ENCODE measurements around the gene CSF2RB.

DNA sequence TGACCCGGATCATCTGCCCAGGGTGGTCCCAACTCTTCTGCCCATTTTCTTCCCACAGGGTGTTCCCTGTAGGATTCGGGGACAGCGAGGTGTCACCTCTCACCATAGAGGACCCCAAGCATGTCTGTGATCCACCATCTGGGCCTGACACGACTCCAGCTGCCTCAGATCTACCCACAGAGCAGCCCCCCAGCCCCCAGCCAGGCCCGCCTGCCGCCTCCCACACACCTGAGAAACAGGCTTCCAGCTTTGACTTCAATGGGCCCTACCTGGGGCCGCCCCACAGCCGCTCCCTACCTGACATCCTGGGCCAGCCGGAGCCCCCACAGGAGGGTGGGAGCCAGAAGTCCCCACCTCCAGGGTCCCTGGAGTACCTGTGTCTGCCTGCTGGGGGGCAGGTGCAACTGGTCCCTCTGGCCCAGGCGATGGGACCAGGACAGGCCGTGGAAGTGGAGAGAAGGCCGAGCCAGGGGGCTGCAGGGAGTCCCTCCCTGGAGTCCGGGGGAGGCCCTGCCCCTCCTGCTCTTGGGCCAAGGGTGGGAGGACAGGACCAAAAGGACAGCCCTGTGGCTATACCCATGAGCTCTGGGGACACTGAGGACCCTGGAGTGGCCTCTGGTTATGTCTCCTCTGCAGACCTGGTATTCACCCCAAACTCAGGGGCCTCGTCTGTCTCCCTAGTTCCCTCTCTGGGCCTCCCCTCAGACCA, 24.0 kb downstream of the CSF2RB start:
- TF ChIP-seq, protein P1, sequence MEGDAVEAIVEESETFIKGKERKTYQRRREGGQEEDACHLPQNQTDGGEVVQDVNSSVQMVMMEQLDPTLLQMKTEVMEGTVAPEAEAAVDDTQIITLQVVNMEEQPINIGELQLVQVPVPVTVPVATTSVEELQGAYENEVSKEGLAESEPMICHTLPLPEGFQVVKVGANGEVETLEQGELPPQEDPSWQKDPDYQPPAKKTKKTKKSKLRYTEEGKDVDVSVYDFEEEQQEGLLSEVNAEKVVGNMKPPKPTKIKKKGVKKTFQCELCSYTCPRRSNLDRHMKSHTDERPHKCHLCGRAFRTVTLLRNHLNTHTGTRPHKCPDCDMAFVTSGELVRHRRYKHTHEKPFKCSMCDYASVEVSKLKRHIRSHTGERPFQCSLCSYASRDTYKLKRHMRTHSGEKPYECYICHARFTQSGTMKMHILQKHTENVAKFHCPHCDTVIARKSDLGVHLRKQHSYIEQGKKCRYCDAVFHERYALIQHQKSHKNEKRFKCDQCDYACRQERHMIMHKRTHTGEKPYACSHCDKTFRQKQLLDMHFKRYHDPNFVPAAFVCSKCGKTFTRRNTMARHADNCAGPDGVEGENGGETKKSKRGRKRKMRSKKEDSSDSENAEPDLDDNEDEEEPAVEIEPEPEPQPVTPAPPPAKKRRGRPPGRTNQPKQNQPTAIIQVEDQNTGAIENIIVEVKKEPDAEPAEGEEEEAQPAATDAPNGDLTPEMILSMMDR (IDR thresholded peaks at IDR 0.05) = no peak
- TF ChIP-seq POLR2A (IDR thresholded peaks at IDR 0.05) = no peak
- no peak for TF ChIP-seq EP300 (IDR thresholded peaks at IDR 0.05; ENCODE audit: low read depth)
